Neutrophil (primary cell): ENCODE results near the gene NACA.

Experiments
- H3K27ac ChIP-seq: fragments of 200-600 bp; sonication (generic); 2 replicates; pipeline ENCODE4 v1.5.1; 2016; ENCODE audit warnings: mild to moderate bottlenecking, moderate library complexity
- H3K27me3 ChIP-seq: fragments of 200-600 bp; sonication (generic); 2 replicates; pipeline ENCODE4 v1.6.0; 2016; ENCODE audit warnings: mild to moderate bottlenecking
- H3K36me3 ChIP-seq: fragments of 200-600 bp; sonication (generic); 2 replicates; pipeline ENCODE4 v1.5.1; 2017
- H3K4me1 ChIP-seq, 2 experiments: fragments of 200-600 bp in 1 of 2; sonication (generic) in 1 of 2; 1 replicate in 1 of 2; 2 replicates in 1 of 2; pipeline versions ENCODE4 v1.5.1 to v1.6.1; 2013 to 2016; ENCODE audit warnings: low read depth in 1 of 2, low read length in 1 of 2, mild to moderate bottlenecking in 1 of 2, moderate library complexity in 1 of 2; ENCODE audit not compliant: control insufficient read depth in 1 of 2, insufficient read depth in 1 of 2
- H3K4me3 ChIP-seq, 2 experiments: fragments of 200-600 bp in 1 of 2; sonication (generic) in 1 of 2; 1 replicate in 1 of 2; 2 replicates in 1 of 2; pipeline ENCODE4 v1.5.1; 2013 to 2016; ENCODE audit warnings: low read depth in 1 of 2, low read length in 1 of 2, mild to moderate bottlenecking in 1 of 2, moderate library complexity in 1 of 2
- H3K9me3 ChIP-seq: fragments of 200-600 bp; sonication (generic); 2 replicates; pipeline ENCODE4 v1.5.1; 2016
- TF ChIP-seq, protein P1 (sequence below): fragments of 200-600 bp; sonication (generic); IDR thresholded peaks from 2 replicates; pipeline ENCODE4 v1.5.1; 2016; ENCODE audit warnings: antibody characterized with exemption

NACA gene

DNA sequence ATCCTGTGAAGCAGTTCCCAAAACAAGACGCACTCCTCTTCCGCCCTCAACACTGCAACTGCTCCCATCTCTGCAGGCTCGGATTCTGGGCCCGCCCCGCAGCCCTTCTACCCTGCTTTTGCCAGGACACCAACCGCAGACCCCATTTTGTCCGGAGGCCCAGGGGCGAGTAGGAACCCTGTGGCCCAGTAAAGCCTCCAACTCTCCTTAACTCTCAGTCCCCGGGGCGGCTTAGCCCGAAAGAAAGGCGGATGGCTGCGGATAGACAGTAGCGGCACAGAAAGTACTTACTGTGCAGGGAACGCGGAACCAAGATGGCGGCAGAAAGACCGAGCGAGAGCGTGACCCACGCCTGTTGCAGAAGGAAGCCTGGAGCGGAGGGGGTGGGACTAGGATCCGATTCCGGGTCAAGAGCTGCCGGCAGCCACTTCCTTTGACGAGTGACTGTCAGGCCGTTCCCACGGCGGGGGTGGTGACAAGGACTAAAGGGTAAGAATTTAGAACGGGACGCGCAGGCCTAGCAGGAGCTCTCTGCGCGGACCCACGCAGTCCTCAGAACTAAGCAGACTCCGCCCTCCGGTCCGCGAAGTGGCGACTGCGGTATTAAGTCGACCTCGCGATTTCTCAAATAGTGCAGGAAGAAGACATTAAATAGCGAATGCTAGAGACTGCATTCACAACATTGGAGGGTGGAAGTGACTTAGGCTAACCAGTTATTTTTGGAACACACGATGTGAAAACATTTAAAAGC lies at the start of gene NACA:
TSS of gene NACA (minus strand) at position 328 of the 751 bp plus-strand sequence. CDS start 778 bp downstream, outside the sequence.
- no peaks in the 10 kb centered on the region for H3K36me3 ChIP-seq
- H3K27ac ChIP-seq, result peak within 1 kb of the TSS; percentile 96
- no peaks in the 10 kb centered on the region for H3K27me3 ChIP-seq
- no peaks in the 10 kb centered on the region for H3K9me3 ChIP-seq
- H3K4me3 ChIP-seq, result peak within 1 kb of the TSS; percentile 91 to 97
- TF ChIP-seq, protein P1, sequence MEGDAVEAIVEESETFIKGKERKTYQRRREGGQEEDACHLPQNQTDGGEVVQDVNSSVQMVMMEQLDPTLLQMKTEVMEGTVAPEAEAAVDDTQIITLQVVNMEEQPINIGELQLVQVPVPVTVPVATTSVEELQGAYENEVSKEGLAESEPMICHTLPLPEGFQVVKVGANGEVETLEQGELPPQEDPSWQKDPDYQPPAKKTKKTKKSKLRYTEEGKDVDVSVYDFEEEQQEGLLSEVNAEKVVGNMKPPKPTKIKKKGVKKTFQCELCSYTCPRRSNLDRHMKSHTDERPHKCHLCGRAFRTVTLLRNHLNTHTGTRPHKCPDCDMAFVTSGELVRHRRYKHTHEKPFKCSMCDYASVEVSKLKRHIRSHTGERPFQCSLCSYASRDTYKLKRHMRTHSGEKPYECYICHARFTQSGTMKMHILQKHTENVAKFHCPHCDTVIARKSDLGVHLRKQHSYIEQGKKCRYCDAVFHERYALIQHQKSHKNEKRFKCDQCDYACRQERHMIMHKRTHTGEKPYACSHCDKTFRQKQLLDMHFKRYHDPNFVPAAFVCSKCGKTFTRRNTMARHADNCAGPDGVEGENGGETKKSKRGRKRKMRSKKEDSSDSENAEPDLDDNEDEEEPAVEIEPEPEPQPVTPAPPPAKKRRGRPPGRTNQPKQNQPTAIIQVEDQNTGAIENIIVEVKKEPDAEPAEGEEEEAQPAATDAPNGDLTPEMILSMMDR, result no peak
- H3K4me1 ChIP-seq, result peaks cover 55 to 56% of the 10 kb centered on the region in 2 experiments

DNA sequence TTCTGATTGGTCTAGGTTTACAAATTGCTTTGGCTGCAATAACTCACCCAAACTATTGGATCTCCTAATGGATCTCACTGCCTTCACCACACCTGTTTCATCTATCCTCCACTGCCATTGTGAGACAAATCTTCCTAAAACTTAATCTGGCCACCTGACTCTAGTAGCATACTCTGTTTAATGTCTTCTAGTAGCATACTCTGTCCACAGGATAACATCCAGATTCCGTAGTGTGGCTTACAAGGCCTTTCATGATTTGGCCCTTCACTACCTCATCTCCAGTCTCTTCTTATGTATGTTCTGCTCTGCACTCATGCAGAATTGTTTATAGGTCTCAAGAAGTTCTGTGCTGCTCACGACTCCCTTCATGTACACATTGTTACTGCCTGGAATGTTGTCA lies 48.0 kb upstream of the NACA start:
- no peaks in the 10 kb centered on the region for H3K9me3 ChIP-seq
- H3K4me1 ChIP-seq, result no peaks in the 10 kb centered on the region
- H3K36me3 ChIP-seq, result no peaks in the 10 kb centered on the region
- no peak overlapping the region for H3K27ac ChIP-seq
- TF ChIP-seq, protein P1, result no peak
- H3K4me3 ChIP-seq, result no peak overlapping the region
- no peaks in the 10 kb centered on the region for H3K27me3 ChIP-seq

DNA sequence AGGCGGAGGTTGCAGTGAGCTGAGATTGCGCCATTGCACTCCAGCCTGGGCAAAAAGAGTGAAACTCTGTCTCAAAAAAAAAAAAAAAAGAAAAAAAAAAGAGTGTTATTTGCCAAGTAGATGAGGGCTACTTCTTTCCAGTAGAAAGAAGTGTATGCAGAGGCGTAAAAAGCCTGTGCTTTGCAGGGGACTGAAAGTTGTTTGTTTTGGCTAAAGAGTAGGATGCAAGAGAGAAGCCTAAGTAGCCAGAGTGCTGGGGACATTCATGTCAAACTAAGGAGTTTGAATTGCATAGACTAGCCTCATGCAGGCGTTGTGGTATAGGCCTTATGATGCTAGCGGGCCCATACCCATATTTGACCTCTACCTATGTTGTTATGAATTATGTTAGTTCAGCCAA lies 47.5 kb upstream of the NACA start:
- TF ChIP-seq, protein P1, result no peak
- no peaks in the 10 kb centered on the region for H3K4me1 ChIP-seq
- no peaks in the 10 kb centered on the region for H3K27me3 ChIP-seq
- no peak overlapping the region for H3K27ac ChIP-seq
- no peaks in the 10 kb centered on the region for H3K9me3 ChIP-seq
- no peak overlapping the region for H3K4me3 ChIP-seq
- no peaks in the 10 kb centered on the region for H3K36me3 ChIP-seq

DNA sequence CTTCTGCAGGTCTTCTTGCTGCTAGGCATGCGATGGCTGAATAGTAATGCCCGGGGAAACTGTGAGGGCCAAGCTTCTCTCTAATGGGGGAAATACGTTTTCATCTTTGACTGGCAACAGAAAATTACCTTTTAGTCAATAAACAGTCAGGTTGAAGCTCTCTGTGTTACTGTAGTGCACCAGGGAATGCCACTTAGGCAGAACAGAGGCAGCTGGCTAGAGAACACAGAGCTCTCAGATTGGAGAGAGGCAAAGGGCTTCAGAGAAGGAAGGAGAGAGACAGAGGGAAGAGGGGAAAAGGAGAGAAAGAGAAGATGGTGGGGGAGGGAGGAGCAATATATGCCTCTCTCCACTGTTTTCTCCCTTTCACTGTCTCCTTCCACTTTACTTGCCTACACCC lies 44.8 kb upstream of the NACA start:
- TF ChIP-seq, protein P1, result no peak
- Histone ChIP-seq H3K4me1 (no peaks in the 10 kb centered on the region), H3K36me3 (no peaks in the 10 kb centered on the region), H3K27me3 (no peaks in the 10 kb centered on the region), H3K9me3 (no peaks in the 10 kb centered on the region), H3K4me3 (no peak overlapping the region), H3K27ac (no peak overlapping the region)

DNA sequence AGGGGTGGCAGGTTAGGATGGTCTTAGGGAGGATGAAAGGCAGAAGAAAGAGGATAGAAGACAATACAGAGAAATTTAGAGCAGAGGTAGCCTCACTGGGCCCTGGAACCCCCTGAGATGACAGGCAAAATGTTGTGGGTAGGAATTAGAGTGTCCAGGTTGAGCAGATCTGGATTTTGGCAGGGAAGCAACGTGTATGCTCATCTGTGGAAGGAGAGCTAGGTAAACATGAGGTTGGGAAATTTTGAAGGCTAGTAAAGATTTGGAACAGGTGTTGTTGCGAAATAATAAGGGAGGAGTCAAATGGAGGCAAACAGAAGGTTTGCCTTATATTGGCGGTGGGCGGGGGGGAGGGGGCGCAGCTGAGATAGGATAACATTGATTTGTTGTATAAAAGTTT lies 43.3 kb upstream of the NACA start:
- TF ChIP-seq, protein P1, result no peak
- Histone ChIP-seq H3K36me3 (no peaks in the 10 kb centered on the region), H3K27me3 (no peaks in the 10 kb centered on the region), H3K27ac (no peak overlapping the region), H3K9me3 (no peaks in the 10 kb centered on the region), H3K4me3 (no peak overlapping the region), H3K4me1 (no peaks in the 10 kb centered on the region)
